Measurements from ENCODE around the gene BDNF. TPM values are rescaled to one million over a fixed set of nuclear protein-coding genes. Genes with fewer than 3 reads are reported as not detected.

Gene BDNF
- total RNA-seq, 1 experiment from 2014 or later = 21.2 TPM

GRCh38 chr11:27716835-27717234 lies 16.6 kb upstream of the BDNF start:
- Histone ChIP-seq H3K4me3 (no peak overlapping the region), H3K36me3 (no peaks in the 10 kb centered on the region), H3K9me3 (no peaks in the 10 kb centered on the region), H3K27me3 (peaks cover 8% of the 10 kb centered on the region; the same call in 1 of the 2 replicates)
- DNase-seq = no peak

GRCh38 chr11:27716216-27716615 lies 16.0 kb upstream of the BDNF start:
- DNase-seq = no peak
- peaks cover 4% of the 10 kb centered on the region; the same call in 1 of the 2 replicates for H3K27me3 ChIP-seq
- no peaks in the 10 kb centered on the region for H3K9me3 ChIP-seq
- no peak overlapping the region for H3K4me3 ChIP-seq
- H3K36me3 ChIP-seq = no peaks in the 10 kb centered on the region

GRCh38 chr11:27711725-27712124 lies 11.5 kb upstream of the BDNF start:
- H3K27me3 ChIP-seq = no peaks in the 10 kb centered on the region
- H3K9me3 ChIP-seq = no peaks in the 10 kb centered on the region
- no peaks in the 10 kb centered on the region for H3K36me3 ChIP-seq
- no peak overlapping the region for H3K4me3 ChIP-seq
- no peak for DNase-seq

DNA sequence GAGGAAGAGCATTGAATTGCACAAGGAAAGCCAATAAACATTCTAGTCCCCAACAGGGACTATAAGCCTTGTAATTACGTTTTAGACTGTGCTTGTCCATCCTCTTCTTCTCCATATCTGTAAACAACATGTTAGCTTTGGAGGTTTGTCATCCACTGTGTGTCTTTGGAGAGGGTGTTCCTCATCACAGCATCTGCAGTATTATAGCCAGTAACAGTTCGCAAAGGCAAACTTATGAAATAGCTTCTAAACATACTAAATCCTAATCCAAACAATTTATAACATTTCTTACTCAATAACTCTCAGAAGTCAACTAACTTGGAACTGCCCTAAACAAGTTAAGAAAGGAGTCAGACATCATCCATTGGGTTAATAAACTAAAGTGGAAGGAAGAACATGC lies 10.3 kb upstream of the BDNF start:
- no peaks in the 10 kb centered on the region for H3K27me3 ChIP-seq
- H3K9me3 ChIP-seq = no peaks in the 10 kb centered on the region
- no peak overlapping the region for H3K4me3 ChIP-seq
- no peaks in the 10 kb centered on the region for H3K36me3 ChIP-seq
- no peak for DNase-seq

DNA sequence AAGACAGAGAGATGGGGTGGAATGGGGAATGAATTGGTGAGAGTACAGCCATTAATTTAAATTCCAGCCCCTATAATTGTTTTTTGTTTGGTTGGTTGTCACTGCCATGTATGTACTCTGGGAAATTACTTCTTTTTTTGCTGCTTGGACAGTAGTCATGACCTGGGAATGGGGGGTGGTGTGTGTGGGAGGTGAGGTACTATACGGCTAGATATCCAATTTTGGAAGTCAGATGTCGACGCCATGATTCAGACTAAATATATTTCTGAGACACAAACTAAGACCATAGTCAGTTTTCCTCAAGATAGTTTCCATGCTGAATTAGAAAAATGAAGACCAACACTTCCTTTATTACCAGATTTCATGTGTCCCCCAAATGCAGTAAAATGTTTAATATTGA lies 7.4 kb upstream of the BDNF start:
- DNase-seq = no peak
- Histone ChIP-seq H3K27me3 (no peaks in the 10 kb centered on the region), H3K4me3 (no peak overlapping the region), H3K36me3 (no peaks in the 10 kb centered on the region), H3K9me3 (no peaks in the 10 kb centered on the region)

DNA sequence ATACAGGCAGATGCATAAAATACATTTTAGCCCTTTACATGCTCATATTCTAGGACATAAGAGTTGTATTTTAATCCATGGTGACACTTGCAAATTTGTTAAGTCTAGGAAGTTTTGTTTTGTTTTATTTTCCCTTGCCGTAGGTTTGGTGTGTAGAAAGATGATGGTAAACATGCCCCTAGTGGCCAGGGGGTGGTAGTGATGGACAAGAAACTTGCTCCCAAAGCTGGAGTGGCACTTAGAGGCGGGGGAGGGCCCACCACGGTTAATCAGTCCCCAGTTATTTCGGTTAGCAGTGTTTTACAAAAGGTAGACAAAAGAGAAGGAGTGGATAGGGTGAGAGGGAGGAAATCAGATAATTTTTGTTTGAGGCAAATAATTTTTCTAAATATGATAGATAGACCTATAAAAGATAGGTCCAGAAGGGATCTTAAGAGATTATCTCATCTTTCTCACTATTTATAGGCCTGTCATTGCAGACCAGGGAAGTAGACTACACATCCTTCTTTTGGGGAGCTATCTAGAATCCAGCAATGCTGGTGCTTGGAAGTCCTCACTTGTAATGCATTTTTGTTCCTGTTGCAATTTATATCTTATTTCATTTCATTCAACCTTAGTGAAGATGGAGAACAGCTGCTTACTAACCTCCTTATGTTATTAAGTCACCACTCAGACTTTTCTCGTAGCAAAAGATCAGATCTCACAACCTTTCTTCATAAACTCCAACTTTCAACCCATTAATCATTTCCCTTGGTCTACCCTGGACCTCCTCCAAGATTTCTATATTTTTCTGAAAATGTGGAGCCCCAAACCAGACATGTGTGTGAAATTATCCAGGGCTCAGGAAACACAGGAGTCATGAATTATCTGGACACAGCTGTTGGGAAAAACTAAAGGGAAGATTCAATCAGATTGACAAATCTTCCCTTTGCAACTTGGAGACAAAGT lies 5.9 kb upstream of the BDNF start:
- H3K27me3 ChIP-seq = no peaks in the 10 kb centered on the region
- DNase-seq = no peak
- no peak overlapping the region for H3K4me3 ChIP-seq
- H3K9me3 ChIP-seq = no peaks in the 10 kb centered on the region
- no peaks in the 10 kb centered on the region for H3K36me3 ChIP-seq

DNA sequence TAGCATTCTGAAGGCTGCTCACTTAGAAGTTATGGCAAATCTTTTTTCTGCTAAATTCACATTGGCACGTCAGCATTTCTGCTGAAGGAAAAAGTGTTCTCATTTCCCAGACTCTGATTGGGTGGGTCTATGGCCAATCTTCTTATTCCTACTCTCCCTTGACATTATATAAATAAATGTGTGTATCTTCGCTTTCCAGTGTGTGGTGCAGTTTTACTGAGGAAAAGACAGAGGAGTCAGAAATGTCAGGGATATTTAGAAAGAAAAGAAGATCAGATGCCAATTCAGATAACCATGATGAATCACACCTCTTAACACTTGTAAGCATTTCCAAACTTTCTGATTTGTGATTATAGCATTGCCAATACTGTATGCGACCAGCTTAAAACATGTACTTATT lies 3.2 kb upstream of the BDNF start:
- Histone ChIP-seq H3K36me3 (no peaks in the 10 kb centered on the region), H3K27me3 (no peaks in the 10 kb centered on the region), H3K9me3 (no peaks in the 10 kb centered on the region), H3K4me3 (no peak overlapping the region)
- no peak for DNase-seq

GRCh38 chr11:27702811-27703210 lies 2.6 kb upstream of the BDNF start:
- Histone ChIP-seq H3K27me3 (no peaks in the 10 kb centered on the region), H3K4me3 (no peak overlapping the region), H3K36me3 (no peaks in the 10 kb centered on the region; the same call in 1 of the 2 replicates), H3K9me3 (no peaks in the 10 kb centered on the region)
- DNase-seq = no peak

GRCh38 chr11:27701355-27702105 lies 1.3 kb upstream of the BDNF start:
- Histone ChIP-seq H3K9me3 (no peaks in the 10 kb centered on the region), H3K36me3 (no peaks in the 10 kb centered on the region; the same call in 1 of the 2 replicates), H3K27me3 (no peaks in the 10 kb centered on the region), H3K4me3 (peak overlapping the region; percentile 82)
- DNase-seq = peak; percentile 51

DNA sequence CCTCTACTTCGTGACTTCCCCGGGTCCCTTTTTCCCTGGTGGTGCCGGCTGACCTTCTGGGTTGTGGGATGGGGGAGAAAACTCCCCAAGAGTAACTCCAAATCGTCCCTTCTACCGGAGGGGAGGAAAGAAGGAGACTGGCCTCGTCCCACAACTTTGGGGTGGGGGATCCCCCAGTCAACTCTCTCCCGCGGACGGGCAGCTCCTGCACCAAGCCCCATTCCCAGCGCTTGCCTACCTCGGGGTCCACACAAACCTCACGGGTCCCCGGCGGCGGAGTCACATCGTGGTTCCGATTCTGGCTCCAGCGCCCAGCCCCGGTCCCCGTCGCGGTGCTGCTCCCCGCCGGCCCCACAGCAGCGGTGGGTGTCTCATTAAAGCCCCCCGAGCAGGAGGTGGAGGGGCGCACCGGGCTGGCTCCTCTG lies 317 bp downstream of the BDNF start:
- Histone ChIP-seq H3K9me3 (no peaks in the 10 kb centered on the region), H3K36me3 (no peaks in the 10 kb centered on the region; the same call in 1 of the 2 replicates), H3K4me3 (peak overlapping the region; percentile 82), H3K27me3 (no peaks in the 10 kb centered on the region)
- DNase-seq = no peak

- no peaks in the 10 kb centered on the region for H3K9me3 ChIP-seq
- H3K27me3 ChIP-seq = no peaks in the 10 kb centered on the region
- DNase-seq = no peak
- H3K4me3 ChIP-seq = peak overlapping the region; percentile 82
- peaks cover 4% of the 10 kb centered on the region; the same call in 1 of the 2 replicates for H3K36me3 ChIP-seq
Observed at GRCh38 chr11:27699242-27699925, 871 bp downstream of the BDNF start.

DNA sequence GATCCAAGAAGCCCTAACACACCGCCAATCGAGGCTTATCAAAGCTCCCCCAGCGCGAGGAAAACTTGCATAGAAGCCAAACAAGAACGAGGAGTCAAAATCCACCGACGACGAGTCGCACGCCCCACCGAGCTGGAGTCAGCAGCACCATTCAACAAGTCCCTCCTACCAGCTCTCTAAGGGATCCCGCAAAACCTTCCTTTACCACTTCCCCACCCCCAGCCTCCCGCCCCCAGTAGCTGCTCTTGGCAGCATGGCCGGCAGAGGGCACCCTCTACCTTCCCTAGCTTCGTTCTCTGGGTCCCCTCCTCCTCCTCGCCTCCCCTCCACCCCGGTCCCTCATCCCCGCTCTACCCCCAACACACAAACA lies 1.4 kb downstream of the BDNF start:
- no peaks in the 10 kb centered on the region for H3K9me3 ChIP-seq
- peak overlapping the region; percentile 82 for H3K4me3 ChIP-seq
- peak; percentile 81 for DNase-seq
- H3K36me3 ChIP-seq = peaks cover 5% of the 10 kb centered on the region
- H3K27me3 ChIP-seq = no peaks in the 10 kb centered on the region

DNA sequence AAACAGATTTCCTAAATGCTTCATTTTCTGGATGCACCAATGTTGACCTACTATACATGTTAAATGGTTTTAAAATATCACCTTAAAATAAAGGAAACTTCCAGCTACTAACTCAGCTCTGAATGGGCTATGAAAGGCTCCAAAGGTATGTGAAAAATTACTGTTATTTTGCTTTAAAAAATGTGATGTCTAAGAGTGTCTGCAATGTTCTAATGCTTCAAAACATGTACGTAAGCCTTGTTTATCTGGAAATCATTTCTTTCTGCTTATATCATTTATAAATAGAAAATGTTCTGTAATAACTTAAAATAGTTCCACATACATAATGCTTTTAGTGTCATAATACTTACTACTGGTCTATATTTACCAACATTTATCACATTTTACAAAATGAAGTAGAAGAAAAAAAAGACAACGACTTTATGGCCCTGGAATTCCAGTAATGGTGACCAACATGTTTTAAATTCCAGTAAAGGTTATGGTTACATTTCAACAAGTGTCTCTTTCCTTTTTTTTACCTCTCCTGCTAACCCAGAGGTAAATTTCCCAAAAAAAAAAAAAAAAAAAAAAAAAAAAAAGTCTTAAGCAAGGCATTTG lies 2.5 kb downstream of the BDNF start:
- Histone ChIP-seq H3K4me3 (peak overlapping the region; percentile 82), H3K36me3 (peaks cover 15% of the 10 kb centered on the region), H3K9me3 (no peaks in the 10 kb centered on the region), H3K27me3 (no peaks in the 10 kb centered on the region)
- DNase-seq = no peak

DNA sequence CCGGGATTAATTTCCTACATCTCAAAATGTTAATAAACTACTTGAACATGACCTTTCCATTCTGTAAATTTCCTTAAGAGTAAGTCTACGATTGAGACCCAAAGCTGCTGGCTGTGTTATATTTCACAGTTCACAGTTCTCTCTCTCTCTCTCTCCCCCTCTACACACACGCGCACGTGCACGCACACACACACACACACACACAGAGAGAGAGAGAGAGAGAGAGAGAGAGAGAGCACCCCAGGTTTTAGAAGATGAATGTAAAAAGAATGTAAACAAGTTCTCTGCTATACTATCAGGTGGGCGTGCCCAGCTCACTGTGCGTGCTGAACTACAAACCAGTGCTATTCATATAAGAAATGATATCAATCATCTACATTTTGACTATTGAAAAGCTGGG lies 3.3 kb downstream of the BDNF start:
- H3K27me3 ChIP-seq = no peaks in the 10 kb centered on the region
- H3K4me3 ChIP-seq = peak overlapping the region; percentile 82
- H3K9me3 ChIP-seq = no peaks in the 10 kb centered on the region
- H3K36me3 ChIP-seq = peaks cover 21% of the 10 kb centered on the region
- DNase-seq = peak; percentile 45

DNA sequence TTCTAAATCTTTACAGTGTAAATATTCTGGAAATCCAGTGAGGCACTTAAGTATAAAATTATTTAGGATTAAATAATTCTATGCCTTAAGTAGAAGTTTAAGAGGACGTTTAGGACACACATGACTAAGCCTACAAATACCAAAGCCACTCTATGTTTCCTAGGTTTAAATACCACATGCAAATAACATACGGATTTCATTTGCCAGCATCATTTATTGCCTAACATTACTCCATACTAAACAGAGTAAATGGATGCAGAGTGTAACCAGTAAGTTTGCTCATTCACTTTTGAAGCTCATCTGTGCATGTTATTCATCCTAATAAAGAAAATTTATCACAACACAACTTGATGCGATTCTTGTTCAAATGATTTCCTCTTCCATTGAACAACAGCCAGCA lies 4.1 kb downstream of the BDNF start:
- Histone ChIP-seq H3K27me3 (no peaks in the 10 kb centered on the region), H3K4me3 (peak overlapping the region; percentile 82)
- DNase-seq = no peak

GRCh38 chr11:27694992-27695391 lies 5.3 kb downstream of the BDNF start:
- no peaks in the 10 kb centered on the region for H3K27me3 ChIP-seq
- peak overlapping the region; percentile 82 for H3K4me3 ChIP-seq
- H3K36me3 ChIP-seq = peaks cover 37% of the 10 kb centered on the region
- no peak for DNase-seq
- H3K9me3 ChIP-seq = no peaks in the 10 kb centered on the region

More for the DNA sequence above, 4.1 kb downstream of the BDNF start:
- H3K36me3 ChIP-seq = peaks cover 29% of the 10 kb centered on the region
- H3K9me3 ChIP-seq = no peaks in the 10 kb centered on the region
